ENCODE results near the gene TTC38.
"Not testable (repeated sequence)": the region's sequence is repeated elsewhere in the genome, so short reads cannot be mapped to it uniquely, and the experiment has no call there.

TTC38 gene

GRCh38 chr22:46296257-46297150, 28.7 kb downstream of the TTC38 start, which contains the start of gene GTSE1:
TSS of gene GTSE1 (plus strand) at chr22:46296870. CDS start at chr22:46297401, 531 bp downstream.
- peak; percentile 97 for DNase-seq (ENCODE audit: low spot score)

- no peak for DNase-seq (ENCODE audit: low spot score)
Observed at GRCh38 chr22:46297151-46297812, 29.5 kb downstream of the TTC38 start.

DNA sequence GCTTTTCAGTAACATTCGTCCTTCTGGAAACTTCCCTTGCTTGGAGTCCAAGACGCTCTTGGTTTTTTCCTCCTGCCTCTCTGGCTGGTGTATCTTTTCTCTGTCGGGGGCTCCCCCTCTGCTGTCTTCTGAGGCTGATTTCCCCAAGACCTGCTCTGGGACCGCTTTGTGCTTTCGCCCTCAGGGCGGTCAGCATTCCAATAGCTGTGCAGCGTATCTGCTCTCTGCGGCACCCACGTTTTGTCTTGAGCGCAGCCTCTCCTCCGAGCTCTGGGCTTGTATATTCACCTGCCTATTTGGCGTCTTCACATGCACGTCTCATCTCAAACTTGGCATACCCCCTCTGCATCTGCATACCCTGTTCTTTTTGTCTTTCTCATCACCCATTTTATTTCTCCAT, 31.3 kb downstream of the TTC38 start:
- DNase-seq (ENCODE audit: low spot score), result no peak

- DNase-seq (ENCODE audit: low spot score), result no peak
Observed at GRCh38 chr22:46300491-46300890, 32.7 kb downstream of the TTC38 start.

GRCh38 chr22:46303347-46303965, 35.6 kb downstream of the TTC38 start:
- no peak for DNase-seq (ENCODE audit: low spot score)

DNA sequence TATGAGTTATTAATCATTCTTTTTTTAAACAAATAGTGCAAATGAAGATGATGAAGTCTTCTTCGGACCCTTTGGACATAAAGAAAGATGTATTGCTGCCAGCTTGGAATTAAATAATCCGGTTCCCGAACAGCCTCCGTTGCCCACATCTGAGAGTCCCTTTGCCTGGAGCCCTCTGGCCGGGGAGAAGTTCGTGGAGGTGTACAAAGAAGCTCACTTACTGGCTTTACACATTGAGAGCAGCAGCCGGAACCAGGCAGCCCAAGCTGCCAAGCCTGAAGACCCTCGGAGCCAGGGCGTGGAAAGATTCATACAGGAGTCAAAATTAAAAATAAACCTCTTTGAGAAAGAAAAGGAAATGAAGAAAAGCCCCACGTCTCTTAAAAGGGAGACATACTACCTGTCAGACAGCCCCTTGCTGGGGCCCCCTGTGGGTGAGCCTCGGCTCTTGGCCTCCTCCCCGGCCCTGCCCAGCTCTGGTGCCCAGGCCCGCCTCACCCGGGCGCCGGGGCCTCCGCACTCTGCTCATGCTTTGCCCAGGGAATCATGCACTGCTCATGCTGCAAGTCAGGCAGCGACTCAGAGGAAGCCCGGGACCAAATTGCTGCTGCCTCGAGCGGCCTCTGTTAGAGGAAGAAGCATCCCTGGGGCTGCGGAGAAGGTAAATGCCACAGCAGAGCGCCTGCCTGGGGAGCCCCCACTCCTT, 40.6 kb downstream of the TTC38 start:
- DNase-seq (ENCODE audit: low spot score), result no peak

- no peak for DNase-seq (ENCODE audit: low spot score)
Observed at GRCh38 chr22:46309526-46310085, 41.8 kb downstream of the TTC38 start.

GRCh38 chr22:46312056-46312455, 44.2 kb downstream of the TTC38 start:
- DNase-seq (ENCODE audit: low spot score), result no peak

DNA sequence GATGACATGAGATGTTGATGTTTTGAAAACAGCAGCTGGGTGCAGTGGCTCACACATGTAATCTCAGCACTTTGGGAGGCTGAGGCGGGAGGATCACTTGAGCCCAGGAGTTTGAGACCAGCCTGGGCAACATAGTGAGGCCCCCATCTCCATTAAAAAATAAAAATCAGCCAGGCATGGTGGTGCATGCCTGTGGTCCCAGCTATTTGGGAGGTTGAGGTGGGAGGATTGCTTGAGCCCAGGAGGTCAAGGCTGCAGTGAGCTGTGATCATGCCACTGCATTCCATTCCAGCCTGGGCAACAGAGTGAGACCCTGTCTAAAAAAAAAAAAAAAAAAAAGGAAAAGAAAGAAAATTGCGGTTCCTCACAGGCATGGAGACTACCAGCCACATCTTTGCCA, 45.0 kb downstream of the TTC38 start:
- DNase-seq (ENCODE audit: low spot score), result not testable (repeated sequence)

GRCh38 chr22:46315976-46316375, 48.2 kb downstream of the TTC38 start:
- no peak for DNase-seq (ENCODE audit: low spot score)

DNA sequence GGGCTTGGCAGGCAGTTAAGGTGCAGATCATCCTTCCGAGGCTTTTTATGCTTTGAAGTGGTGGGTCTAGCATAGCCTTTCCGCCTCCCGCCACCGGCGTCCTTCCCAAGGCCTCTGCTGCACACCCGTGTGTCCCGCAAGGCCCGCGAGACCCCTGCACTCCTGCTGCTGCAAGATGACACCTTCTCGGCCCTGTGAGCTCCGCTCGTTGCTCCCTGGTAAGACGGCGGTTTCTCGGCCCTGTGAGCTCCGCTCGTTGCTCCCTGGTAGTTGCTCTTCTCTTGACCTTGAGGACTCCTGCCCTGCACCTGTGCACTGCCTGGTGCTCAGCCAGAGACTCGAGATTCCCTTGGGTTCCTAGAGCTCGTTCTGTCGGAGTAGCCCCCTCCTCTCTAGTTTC, 49.8 kb downstream of the TTC38 start:
- no peak for DNase-seq (ENCODE audit: low spot score)

DNA sequence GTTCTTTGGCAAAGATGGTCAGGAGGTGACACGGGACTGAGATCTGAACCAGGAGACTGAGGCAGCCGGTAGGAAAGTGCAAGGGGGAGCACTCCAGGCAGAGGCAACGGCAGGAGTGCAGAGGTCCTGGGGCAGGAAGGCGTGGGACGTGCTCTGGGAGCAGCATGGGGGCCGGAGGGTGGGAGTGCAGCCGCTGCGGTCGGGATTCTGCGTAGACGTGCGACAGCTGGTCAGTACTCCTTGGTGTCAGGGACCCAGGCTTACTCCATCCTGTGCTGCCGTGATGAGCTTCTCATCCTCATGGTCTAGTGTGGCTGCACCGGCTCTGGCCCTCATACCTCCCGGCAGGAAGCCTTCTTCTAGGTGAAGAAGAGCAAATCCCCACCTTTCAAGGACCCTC, 50.8 kb downstream of the TTC38 start:
- DNase-seq (ENCODE audit: low spot score), result no peak

GRCh38 chr22:46319319-46319718, 51.5 kb downstream of the TTC38 start:
- no peak for DNase-seq (ENCODE audit: low spot score)

- DNase-seq (ENCODE audit: low spot score), result no peak
Observed at GRCh38 chr22:46320166-46320710, 52.4 kb downstream of the TTC38 start.

DNA sequence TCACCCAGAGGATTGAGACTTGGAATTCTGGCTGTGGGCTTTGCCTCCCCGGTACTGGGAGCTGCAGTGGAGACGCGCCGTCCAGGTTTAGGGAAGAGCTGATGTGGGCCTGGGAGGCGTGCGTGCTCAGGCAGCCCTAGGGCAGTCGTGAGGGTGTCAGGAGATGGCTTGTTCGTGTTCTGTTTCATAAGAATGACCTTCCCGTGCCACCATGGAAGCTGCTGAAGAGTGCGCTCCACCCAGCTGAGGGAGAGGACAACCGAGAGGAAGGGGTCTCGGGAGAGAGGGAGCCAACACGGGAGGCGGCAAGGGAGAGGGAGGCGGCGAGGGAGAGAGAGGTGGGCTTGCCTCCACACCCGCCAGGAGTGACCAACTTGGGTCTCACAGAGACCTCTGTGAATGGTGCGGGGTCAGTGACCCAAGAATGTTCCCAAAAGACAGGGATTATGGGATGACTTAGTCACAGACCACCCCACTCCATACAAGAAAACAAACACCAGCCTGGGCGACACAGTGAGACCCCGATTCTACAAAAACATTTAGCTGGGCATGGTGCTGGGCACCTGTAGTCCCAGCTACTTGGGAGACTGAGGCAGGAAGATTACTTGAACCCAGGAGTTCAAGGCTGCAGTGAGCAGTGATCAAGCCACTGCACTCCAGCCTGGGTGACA, 53.0 kb downstream of the TTC38 start:
- DNase-seq (ENCODE audit: low spot score), result no peak

DNA sequence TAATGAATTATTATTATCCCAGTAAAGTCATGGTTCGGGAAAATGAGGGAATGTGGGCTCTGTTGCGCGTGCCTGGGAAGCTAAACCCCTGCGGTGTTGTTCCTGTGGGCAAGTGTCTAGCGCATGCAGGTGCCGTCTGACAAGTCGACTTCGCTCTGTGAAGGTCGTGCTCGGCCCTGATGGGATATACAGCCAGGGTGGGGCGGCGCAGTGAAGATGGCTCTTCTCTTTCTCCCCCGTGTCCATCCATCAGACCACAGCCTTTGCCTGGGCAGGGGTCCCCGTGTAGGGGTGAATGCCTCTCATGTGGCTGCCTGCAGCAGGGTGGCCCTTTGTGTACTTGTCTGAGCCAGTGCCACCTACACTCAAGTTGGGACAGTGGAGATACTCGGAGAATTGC, 54.9 kb downstream of the TTC38 start:
- no peak for DNase-seq (ENCODE audit: low spot score)

DNA sequence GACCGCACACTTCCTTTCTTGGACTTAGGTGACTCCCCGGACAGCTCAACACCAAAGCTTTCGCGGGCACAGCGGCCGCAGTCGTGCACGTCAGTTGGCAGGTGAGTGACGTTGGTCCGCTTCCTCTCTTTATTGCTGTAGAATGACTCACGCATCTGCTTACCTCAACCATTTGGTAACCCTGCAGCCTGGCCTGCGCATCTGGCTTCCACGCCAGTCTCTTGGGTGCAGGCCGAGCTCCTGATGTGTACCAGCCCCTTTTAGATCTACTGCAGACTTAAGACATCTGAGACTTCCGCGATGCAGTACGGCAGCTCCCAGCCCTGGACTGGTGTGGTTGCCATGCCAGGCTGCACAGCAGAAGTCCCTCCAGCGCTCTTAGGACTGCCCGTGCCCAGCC, 55.4 kb downstream of the TTC38 start:
- DNase-seq (ENCODE audit: low spot score), result no peak

DNA sequence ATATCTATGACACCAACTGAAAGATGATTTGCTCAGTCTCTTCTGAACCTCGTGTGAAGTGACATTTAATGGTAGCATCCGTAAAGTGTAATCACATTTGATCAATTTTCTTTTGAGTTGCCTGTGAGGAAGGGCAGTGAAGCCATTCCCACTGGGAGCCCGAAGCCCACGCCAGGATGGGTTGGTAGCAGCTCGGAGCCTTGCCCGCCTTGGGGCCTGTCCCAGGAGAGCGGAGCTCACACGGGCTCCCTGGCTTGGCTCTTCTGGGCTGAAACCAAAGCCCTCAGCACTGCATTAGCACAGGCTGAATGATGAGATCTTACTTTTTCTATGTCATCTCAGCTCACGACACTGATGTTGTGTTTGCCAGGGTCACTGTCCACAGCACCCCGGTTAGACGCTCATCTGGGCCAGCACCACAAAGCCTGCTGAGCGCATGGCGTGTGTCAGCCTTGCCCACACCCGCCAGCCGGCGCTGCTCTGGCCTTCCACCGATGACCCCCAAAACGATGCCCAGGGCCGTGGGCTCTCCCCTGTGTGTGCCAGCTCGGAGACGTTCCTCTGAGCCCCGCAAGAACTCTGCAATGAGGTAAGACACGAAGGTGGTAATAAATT, 58.4 kb downstream of the TTC38 start:
- DNase-seq (ENCODE audit: low spot score), result no peak

DNA sequence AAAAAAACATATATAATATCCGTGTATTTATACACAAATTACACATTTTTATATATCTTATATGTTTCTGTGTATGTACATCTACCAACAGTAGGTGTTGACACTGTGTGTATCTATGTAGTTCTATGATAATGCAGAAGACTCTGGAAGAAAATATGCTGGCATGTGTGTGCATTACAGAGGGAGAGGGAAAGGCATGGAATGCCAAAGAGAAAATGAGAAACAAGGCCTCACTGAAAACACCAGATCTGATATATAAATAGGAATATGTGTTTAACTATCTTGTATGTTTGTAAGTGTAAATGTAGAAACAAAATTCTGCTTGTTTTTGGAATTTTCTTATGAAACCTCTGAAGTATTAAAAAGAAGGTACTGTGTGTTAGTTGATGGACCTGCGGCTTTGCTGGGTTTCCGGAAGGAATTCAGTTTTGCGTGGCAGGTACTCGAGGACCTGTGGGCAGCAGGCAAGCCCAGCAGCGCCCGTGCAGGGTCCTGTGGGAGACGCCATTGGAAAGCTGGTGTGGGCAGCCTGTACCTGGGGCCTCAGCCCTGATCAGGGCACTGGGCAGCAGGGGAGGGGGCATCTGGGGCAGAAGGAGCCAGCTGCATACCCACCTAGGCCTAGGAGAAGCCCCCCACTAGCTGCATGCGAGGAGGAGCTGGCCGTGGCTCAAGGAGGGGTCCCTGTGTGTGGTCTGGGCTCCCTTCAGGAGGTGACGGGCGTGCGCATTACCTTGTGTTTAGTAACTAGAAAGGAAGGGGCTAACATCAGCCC, 60.1 kb downstream of the TTC38 start:
- no peak for DNase-seq (ENCODE audit: low spot score)

GRCh38 chr22:46328797-46329196, 61.0 kb downstream of the TTC38 start:
- no peak for DNase-seq (ENCODE audit: low spot score)

Measured in globus pallidus (tissue), 1 donor.